Calu3 (cell line): Measurements from ENCODE around the gene TNNI2. TPM values are rescaled to one million over a fixed set of nuclear protein-coding genes. Genes with fewer than 3 reads are reported as not detected.

Source experiments
- BruUV-seq: library from RNA; stranded (reverse); fragments of 400-500 nt; replicated peaks from 2 replicates; lab custom pipeline; 2021; lab: Mats Ljungman, UMichigan
- CTCF ChIA-PET: fragments of 300-600 bp; sonication (Branson Sonifier 250); formaldehyde crosslinking; loops from one replicate; lab custom pipeline; 2022; ENCODE audit warnings: antibody characterized with exemption; lab: Charles Lee
- DNase-seq: peaks from one replicate; pipeline ENCODE4 v3.0.0; 2022
- H3K27ac Mint-ChIP-seq: one replicate; pipeline ENCODE4 v1.8.0; 2022; ENCODE audit warnings: mixed read lengths; ENCODE audit not compliant: unreplicated experiment
- H3K27me3 Mint-ChIP-seq: one replicate; pipeline ENCODE4 v1.8.0; 2022; ENCODE audit warnings: mixed read lengths; ENCODE audit not compliant: unreplicated experiment
- H3K36me3 Mint-ChIP-seq: one replicate; pipeline ENCODE4 v1.8.0; 2022; ENCODE audit warnings: mild to moderate bottlenecking, moderate library complexity, mixed read lengths; ENCODE audit not compliant: insufficient read depth, unreplicated experiment
- H3K4me1 Mint-ChIP-seq: one replicate; pipeline ENCODE4 v1.8.0; 2022; ENCODE audit warnings: mild to moderate bottlenecking, low read depth, mixed read lengths; ENCODE audit not compliant: unreplicated experiment
- H3K4me3 Mint-ChIP-seq: one replicate; pipeline ENCODE4 v1.8.0; 2022; ENCODE audit warnings: mild to moderate bottlenecking, low read depth, moderate library complexity, mixed read lengths; ENCODE audit not compliant: unreplicated experiment
- H3K9me3 Mint-ChIP-seq: one replicate; pipeline ENCODE4 v1.8.0; 2022; ENCODE audit warnings: low read depth, mixed read lengths; ENCODE audit not compliant: unreplicated experiment
- CTCF ChIP-seq: fragments of 200-600 bp; IDR thresholded peaks from one replicate; pipeline ENCODE4 v1.8.0; 2022; ENCODE audit warnings: antibody characterized with exemption; ENCODE audit not compliant: unreplicated experiment
- intact Hi-C: fragments of 100-400 bp; cut with micrococcal nuclease; formaldehyde crosslinking; loops from one replicate; pipeline ENCODE4 v1.10.0; 2022; ENCODE audit not compliant: unreplicated experiment
- total RNA-seq: library from RNA; stranded (reverse); gene quantifications from 2 replicates; pipeline ENCODE4 v1.2.3, GENCODE V29; 2022

TNNI2 gene
- total RNA-seq, 1 experiment from 2014 or later = 1.3 TPM

- CTCF ChIA-PET = no interaction called here
- Mint-ChIP-seq H3K9me3 (no peaks in the 10 kb centered on the region), H3K4me3 (peak overlapping the region; percentile 47), H3K27ac (peak overlapping the region; percentile 93), H3K36me3 (peaks cover 38% of the 10 kb centered on the region), H3K4me1 (peaks cover 58% of the 10 kb centered on the region), H3K27me3 (no peaks in the 10 kb centered on the region)
- no TSS peak for BruUV-seq
- intact Hi-C loops = no loop called here
- no peak for TF ChIP-seq CTCF
- DNase-seq = no peak
Observed at GRCh38 chr11:1827931-1828330, 10.8 kb upstream of the TNNI2 start.

- DNase-seq = no peak
- H3K36me3 Mint-ChIP-seq = peaks cover 40% of the 10 kb centered on the region
- H3K27me3 Mint-ChIP-seq = no peaks in the 10 kb centered on the region
- peaks cover 64% of the 10 kb centered on the region for H3K4me1 Mint-ChIP-seq
- H3K9me3 Mint-ChIP-seq = no peaks in the 10 kb centered on the region
- CTCF ChIA-PET = interaction anchor here (1.0 kb wide), 3 partner anchors 66 to 282 kb away, joined by 4 to 5 read pairs (median 4); no protein-coding TSS in a partner anchor
- H3K4me3 Mint-ChIP-seq = no peak overlapping the region
- peak overlapping the region; percentile 93 for H3K27ac Mint-ChIP-seq
- no peak for TF ChIP-seq CTCF
- BruUV-seq = no TSS peak
- intact Hi-C loops = no loop called here
Observed at GRCh38 chr11:1828542-1828941, 10.2 kb upstream of the TNNI2 start.

- no peaks in the 10 kb centered on the region for H3K27me3 Mint-ChIP-seq
- peaks cover 71% of the 10 kb centered on the region for H3K4me1 Mint-ChIP-seq
- H3K4me3 Mint-ChIP-seq = peak overlapping the region; percentile 36
- TF ChIP-seq CTCF = no peak
- BruUV-seq = no TSS peak
- CTCF ChIA-PET = interaction anchor here (1.0 to 5.7 kb wide), 6 partner anchors 67 to 283 kb away, joined by 3 to 117 read pairs (median 4); partner anchors contain the start of gene TNNT3
- intact Hi-C loops = no loop called here
- peak overlapping the region; percentile 77 for H3K27ac Mint-ChIP-seq
- H3K36me3 Mint-ChIP-seq = peaks cover 40% of the 10 kb centered on the region
- DNase-seq = peak; percentile 72
- H3K9me3 Mint-ChIP-seq = no peaks in the 10 kb centered on the region
Observed at GRCh38 chr11:1829039-1829820, 9.6 kb upstream of the TNNI2 start.

GRCh38 chr11:1830004-1830321, 8.8 kb upstream of the TNNI2 start:
- H3K36me3 Mint-ChIP-seq = peaks cover 43% of the 10 kb centered on the region
- CTCF ChIA-PET = interaction anchor here (0.8 to 5.7 kb wide), 5 partner anchors 67 to 513 kb away, joined by 3 to 117 read pairs (median 4); partner anchors contain the start of gene TNNT3
- no peak for DNase-seq
- intact Hi-C loops = loop anchor here (5.0 kb wide), 2 partner anchors 53 to 68 kb away; partner anchors contain the start of gene CTSD
- no peak for TF ChIP-seq CTCF
- H3K4me1 Mint-ChIP-seq = peaks cover 77% of the 10 kb centered on the region
- H3K9me3 Mint-ChIP-seq = no peaks in the 10 kb centered on the region
- H3K4me3 Mint-ChIP-seq = no peak overlapping the region
- H3K27ac Mint-ChIP-seq = no peak overlapping the region
- H3K27me3 Mint-ChIP-seq = no peaks in the 10 kb centered on the region
- BruUV-seq = no TSS peak
